BJ (cell line): Measurements from ENCODE around the gene C5. TPM values are rescaled to one million over a fixed set of nuclear protein-coding genes. Genes with fewer than 3 reads are reported as not detected.

Experiments used
- CTCF ChIA-PET: fragments of 350-600 bp; formaldehyde crosslinking; extraction: SDS; loops from one replicate; lab custom pipeline; 2021; ENCODE audit warnings: antibody characterized with exemption, inconsistent platforms; lab: Yijun Ruan, JAX
- POLR2A ChIA-PET: fragments of 300-600 bp; sonication (Branson Sonifier 250); formaldehyde crosslinking; extraction: SDS; loops from one replicate; lab custom pipeline; 2021; ENCODE audit warnings: antibody characterized with exemption; lab: Charles Lee
- DNase-seq: peaks from one replicate; pipeline ENCODE4 v3.0.0-alpha.2; 2011; ENCODE audit warnings: low read depth
- H3K27me3 ChIP-seq: 2 replicates; pipeline ENCODE4 v1.6.0; 2011; ENCODE audit warnings: low read length; ENCODE audit not compliant: control insufficient read depth, insufficient read depth
- H3K36me3 ChIP-seq: 2 replicates; pipeline ENCODE4 v1.5.1; 2011; ENCODE audit warnings: low read length; ENCODE audit not compliant: control insufficient read depth, insufficient read depth
- H3K4me3 ChIP-seq: 2 replicates; pipeline ENCODE4 v1.5.1; 2011; ENCODE audit warnings: low read depth, mild to moderate bottlenecking, control low read depth, low read length
- CTCF ChIP-seq: IDR thresholded peaks from 2 replicates; pipeline ENCODE4 v1.5.1; 2011; ENCODE audit warnings: low read depth, mild to moderate bottlenecking, control low read depth, inconsistent platforms, low read length, moderate library complexity; ENCODE audit not compliant: insufficient read depth
- polyA plus RNA-seq: library from polyadenylated mRNA; depleted of rRNA; stranded (reverse); fragments of >200 nt; gene quantifications from 2 replicates; pipeline ENCODE4 v1.2.3, GENCODE V29; 2011

The C5 gene
- polyA plus RNA-seq, 1 experiment, result 1.4 TPM

- Histone ChIP-seq H3K27me3 (peaks cover 1% of the 10 kb centered on the region; the same call in 1 of the 2 replicates), H3K36me3 (no peaks in the 10 kb centered on the region), H3K4me3 (no peak overlapping the region)
- no peak for TF ChIP-seq CTCF
- POLR2A ChIA-PET, result no interaction called here
- CTCF ChIA-PET, result interaction anchor here (1.0 to 2.0 kb wide), 2 partner anchors 40 to 185 kb away, joined by 3 to 12 read pairs; no protein-coding TSS in a partner anchor
- DNase-seq, result no peak
Measured at GRCh38 chr9:120941046-120941770, 108.9 kb downstream of the C5 start.

- DNase-seq, result no peak
- H3K4me3 ChIP-seq, result no peak overlapping the region
- peaks cover 1% of the 10 kb centered on the region; the same call in 1 of the 2 replicates for H3K27me3 ChIP-seq
- POLR2A ChIA-PET, result no interaction called here
- CTCF ChIA-PET, result interaction anchor here (0.7 to 2.0 kb wide), 3 partner anchors 40 to 185 kb away, joined by 3 to 12 read pairs (median 4); no protein-coding TSS in a partner anchor
- no peak for TF ChIP-seq CTCF
- no peaks in the 10 kb centered on the region for H3K36me3 ChIP-seq
Measured at GRCh38 chr9:120940573-120940972, 109.5 kb downstream of the C5 start.

- no peak for TF ChIP-seq CTCF
- ChIA-PET CTCF (interaction anchor here (1.0 to 3.0 kb wide), 3 partner anchors 20 to 183 kb away, joined by 3 to 25 read pairs (median 8); no protein-coding TSS in a partner anchor), POLR2A (no interaction called here)
- H3K36me3 ChIP-seq, result no peaks in the 10 kb centered on the region
- DNase-seq, result no peak
- peaks cover 1% of the 10 kb centered on the region; the same call in 1 of the 2 replicates for H3K27me3 ChIP-seq
- no peak overlapping the region for H3K4me3 ChIP-seq
Measured at GRCh38 chr9:120938851-120939250, 111.2 kb downstream of the C5 start.

- no peak overlapping the region for H3K4me3 ChIP-seq
- peaks cover 1% of the 10 kb centered on the region; the same call in 1 of the 2 replicates for H3K27me3 ChIP-seq
- no peaks in the 10 kb centered on the region for H3K36me3 ChIP-seq
- ChIA-PET POLR2A (no interaction called here), CTCF (interaction anchor here (0.7 to 3.0 kb wide), 8 partner anchors 15 to 313 kb away, joined by 3 to 25 read pairs (median 4); no protein-coding TSS in a partner anchor)
- TF ChIP-seq CTCF, result no peak
- no peak for DNase-seq
Measured at GRCh38 chr9:120937596-120937995, 112.5 kb downstream of the C5 start.

GRCh38 chr9:120937127-120937526 is 112.9 kb downstream of the C5 start:
- no peak for DNase-seq
- Histone ChIP-seq H3K36me3 (no peaks in the 10 kb centered on the region), H3K4me3 (no peak overlapping the region), H3K27me3 (peaks cover 1% of the 10 kb centered on the region; the same call in 1 of the 2 replicates)
- POLR2A ChIA-PET, result no interaction called here
- no peak for TF ChIP-seq CTCF
- CTCF ChIA-PET, result interaction anchor here (0.6 to 3.0 kb wide), 11 partner anchors 16 to 312 kb away, joined by 3 to 25 read pairs (median 4); no protein-coding TSS in a partner anchor
